ENCODE data around the gene MOK. TPM values are rescaled to one million over a fixed set of nuclear protein-coding genes. Genes with fewer than 3 reads are reported as not detected.

MOK gene
- total and polyA plus RNA-seq, 2 of the 4 experiments (the other 2 are of a cell fraction), result 16.8 to 48.5 TPM

GRCh38 chr14:102255401-102256190 is 49.4 kb downstream of the MOK start:
- Histone ChIP-seq H2BK20ac (ENCODE audit: low read depth, low read length) (peak overlapping the region; percentile 99), H2AK9ac (replicated peaks; ENCODE audit: low read depth, low read length, poor library complexity) (peak overlapping the region; percentile 93), H3K79me1 (ENCODE audit: low read depth in 1 of 2, low read length in 2 of 2) (peaks cover 4 to 5% of the 10 kb centered on the region in 2 experiments; a peak in 2 of 4 replicates), H3K4me2 (ENCODE audit: low read depth, low read length) (peak overlapping the region; percentile 3; the same call in 1 of the 2 replicates), H2BK5ac (ENCODE audit: low read depth, low read length, poor library complexity, severe bottlenecking) (peak overlapping the region; percentile 95), H3K4me3 (ENCODE audit: insufficient read depth, low read depth, low read length) (no peak overlapping the region), H3K18ac (ENCODE audit: low read depth, low read length) (peak overlapping the region; percentile 71), H3K56ac (ENCODE audit: extremely low read depth, insufficient read depth, low read length) (peak overlapping the region; percentile 91), H3K27me3 (ENCODE audit: control insufficient read depth, insufficient read depth, low read length) (no peaks in the 10 kb centered on the region), H2AK5ac (ENCODE audit: low read depth, low read length) (peak overlapping the region; percentile 99), H4K5ac (ENCODE audit: low read depth, low read length) (peak overlapping the region; percentile 73), H3K9ac (ENCODE audit: low read depth, low read length) (peak overlapping the region; percentile 60), H3K14ac (replicated peaks; ENCODE audit: low read depth, low read length) (peak overlapping the region; percentile 95), H4K8ac (ENCODE audit: low read depth in 2 of 2, low read length in 2 of 2) (peak overlapping the region; percentile 96), H3K4ac (ENCODE audit: low read depth, low read length) (peak overlapping the region; percentile 99), H3K9me1 (ENCODE audit: insufficient read depth, low read length) (peaks cover 14% of the 10 kb centered on the region), H3K9me3 (ENCODE audit: control insufficient read depth, insufficient read depth, low read length) (no peaks in the 10 kb centered on the region), H3K36me3 (ENCODE audit: control insufficient read depth, insufficient read depth, low read length) (no peaks in the 10 kb centered on the region), H2BK15ac (ENCODE audit: low read depth, low read length) (peak overlapping the region; percentile 97), H3K27ac (ENCODE audit: insufficient read depth, low read length) (peak overlapping the region; percentile 98), H3K4me1 (ENCODE audit: control insufficient read depth, insufficient read depth, low read length) (peaks cover 18% of the 10 kb centered on the region), H4K20me1 (ENCODE audit: insufficient read depth, low read length) (no peaks in the 10 kb centered on the region), H3K23ac (ENCODE audit: low read depth, low read length) (peak overlapping the region; percentile 95), H2AFZ (replicated peaks; ENCODE audit: low read length, poor library complexity) (peak overlapping the region; percentile 77), H2BK120ac (ENCODE audit: low read depth, low read length) (peak overlapping the region; percentile 99), H4K91ac (ENCODE audit: insufficient read depth, low read depth, low read length) (peak overlapping the region; percentile 99)
- in situ Hi-C loops (cut with MboI; ENCODE audit: low sequenced_read_pairs), result no loop called here
- dilution Hi-C loops (cut with HindIII; ENCODE audit: low sequenced_read_pairs, unreplicated experiment), result no loop called here
- peak; percentile 88 for DNase-seq
- CTCF ChIA-PET, result interaction anchor here (0.8 to 1.1 kb wide), 2 partner anchors 12 to 14 kb away, joined by 3 to 6 read pairs; no protein-coding TSS in a partner anchor
- BruUV-seq (replicated peaks), result no TSS peak
- POLR2A ChIA-PET (ENCODE audit: unreplicated experiment), result no interaction called here
- intact Hi-C loops (cut with micrococcal nuclease), result no loop called here
- 86% methylated on average over 1 of the region's 9 CpGs; no CpG with 5 or more reads in 1 of the 2 experiments for WGBS, 2 experiments (ENCODE audit: extremely low coverage in 2 of 2, insufficient read length in 1 of 2)
- peak; percentile 97 for ATAC-seq (ENCODE audit: low read depth)
- TF ChIP-seq ELK1 (IDR thresholded peaks at IDR 0.05; ENCODE audit: borderline replicate concordance, low read depth, low read length), result no peak
- TF ChIP-seq BHLHE40 (IDR thresholded peaks at IDR 0.05; ENCODE audit: low read depth, low read length), result no peak
- no peak for TF ChIP-seq POLR2A (IDR thresholded peaks at IDR 0.05; ENCODE audit: low read depth, low read length)
- TF ChIP-seq MAFK (IDR thresholded peaks at IDR 0.05; ENCODE audit: low read depth, low read length), result peak; percentile 76
- TF ChIP-seq RAD21 (IDR thresholded peaks at IDR 0.05; ENCODE audit: low read length), result no peak
- TF ChIP-seq MAZ (IDR thresholded peaks at IDR 0.05; ENCODE audit: borderline replicate concordance, low read depth, low read length), result 0 out of 2 replicates have a peak, but pooled peaks have one; percentile 14
- TF ChIP-seq RFX5 (IDR thresholded peaks at IDR 0.05; ENCODE audit: low read depth, low read length), result no peak
- TF ChIP-seq RCOR1 (IDR thresholded peaks at IDR 0.05; ENCODE audit: insufficient replicate concordance, low read length), result no peak
- peak; percentile 99 for TF ChIP-seq NFE2L2 (IDR thresholded peaks at IDR 0.05; ENCODE audit: low read depth, low read length)
- TF ChIP-seq USF2 (IDR thresholded peaks at IDR 0.05; ENCODE audit: low read depth, low read length), result no peak
- TF ChIP-seq CTCF (conservative IDR thresholded peaks at IDR 0.05; ENCODE audit: low read depth, low read length), result no peak
- peak; percentile 36; the same call in 1 of the 2 replicates for TF ChIP-seq FOS (IDR thresholded peaks at IDR 0.05; ENCODE audit: low read depth, low read length)
- no peak for TF ChIP-seq MXI1 (IDR thresholded peaks at IDR 0.05; ENCODE audit: borderline replicate concordance, low read depth, low read length)
- no peak for TF ChIP-seq CHD1 (IDR thresholded peaks at IDR 0.05; ENCODE audit: low read depth, low read length)
